Esophagus (tissue), 2 donors: ENCODE measurements around the gene NOTUM. TPM values are rescaled to one million over a fixed set of nuclear protein-coding genes. Genes with fewer than 3 reads are reported as not detected.

Source experiments
- H3K27ac ChIP-seq, 2 donors: one replicate each; pipeline ENCODE4 v1.5.1; 2013; ENCODE audit warnings: low read depth in 2 of 2, mild to moderate bottlenecking in 2 of 2, inconsistent platforms in 1 of 2, low read length in 1 of 2, moderate library complexity in 1 of 2
- H3K27me3 ChIP-seq, 2 donors: one replicate each; pipeline ENCODE4 v1.6.1; 2013; ENCODE audit warnings: low read length in 2 of 2, control low read depth in 1 of 2, mild to moderate bottlenecking in 1 of 2; ENCODE audit not compliant: insufficient read depth in 2 of 2, control insufficient read depth in 1 of 2
- H3K36me3 ChIP-seq, 2 donors: one replicate each; pipeline ENCODE4 v1.6.1; 2013; ENCODE audit warnings: low read length in 1 of 2; ENCODE audit not compliant: control insufficient read depth in 2 of 2, insufficient read depth in 2 of 2
- H3K4me1 ChIP-seq, 2 donors: one replicate each; pipeline ENCODE4 v1.6.1; 2013; ENCODE audit warnings: low read length in 1 of 2; ENCODE audit not compliant: control insufficient read depth in 2 of 2, insufficient read depth in 2 of 2
- H3K4me3 ChIP-seq, 2 donors: one replicate each; pipeline ENCODE4 v1.5.1; 2013; ENCODE audit warnings: low read length in 2 of 2, mild to moderate bottlenecking in 2 of 2, low read depth in 1 of 2, moderate library complexity in 1 of 2
- H3K9me3 ChIP-seq, 2 donors: one replicate each; pipeline ENCODE4 v1.6.1; 2013; ENCODE audit warnings: mild to moderate bottlenecking in 2 of 2, low read depth in 1 of 2, low read length in 1 of 2, moderate library complexity in 1 of 2; ENCODE audit not compliant: control insufficient read depth in 2 of 2, insufficient read depth in 1 of 2
- WGBS, 2 donors: extraction: QIAGEN DNeasy Blood & Tissue Kit; methylation state at CpG; one replicate each; pipeline ENCODE4 v1.1.7; 2013; 5-methylcytosine and 5-hydroxymethylcytosine counted together
- polyA plus RNA-seq, 2 donors: library from polyadenylated mRNA; stranded (reverse); fragments of 200-250 nt; gene quantifications; one replicate each; pipeline ENCODE4 v1.2.3, GENCODE V29; 2013
- donor health status: healthy with polysubstance abuse.
- donor health status: Bipolar disorder and iron deficiency.

NOTUM gene
- polyA plus RNA-seq, 2 donors: 0.07 to 0.08 TPM

GRCh38 chr17:81930142-81931125, 30.6 kb downstream of the NOTUM start:
- 59% methylated on average over 20 of the region's 20 CpGs for WGBS, 2 donors
- Histone ChIP-seq H3K36me3 (no peaks in the 10 kb centered on the region), H3K4me3 (no peak overlapping the region), H3K4me1 (peaks cover 0 to 16% of the 10 kb centered on the region in 2 donors), H3K27ac (no peak overlapping the region), H3K9me3 (no peaks in the 10 kb centered on the region), H3K27me3 (no peaks in the 10 kb centered on the region)

- Histone ChIP-seq H3K36me3 (no peaks in the 10 kb centered on the region), H3K9me3 (no peaks in the 10 kb centered on the region), H3K4me1 (peaks cover 7 to 22% of the 10 kb centered on the region in 2 donors), H3K27me3 (no peaks in the 10 kb centered on the region), H3K4me3 (no peak overlapping the region), H3K27ac (no peak overlapping the region)
- WGBS, 2 donors: 88 to 89% methylated on average over 31 of the region's 31 CpGs
Measured at GRCh38 chr17:81929253-81930141, 31.5 kb downstream of the NOTUM start.

DNA sequence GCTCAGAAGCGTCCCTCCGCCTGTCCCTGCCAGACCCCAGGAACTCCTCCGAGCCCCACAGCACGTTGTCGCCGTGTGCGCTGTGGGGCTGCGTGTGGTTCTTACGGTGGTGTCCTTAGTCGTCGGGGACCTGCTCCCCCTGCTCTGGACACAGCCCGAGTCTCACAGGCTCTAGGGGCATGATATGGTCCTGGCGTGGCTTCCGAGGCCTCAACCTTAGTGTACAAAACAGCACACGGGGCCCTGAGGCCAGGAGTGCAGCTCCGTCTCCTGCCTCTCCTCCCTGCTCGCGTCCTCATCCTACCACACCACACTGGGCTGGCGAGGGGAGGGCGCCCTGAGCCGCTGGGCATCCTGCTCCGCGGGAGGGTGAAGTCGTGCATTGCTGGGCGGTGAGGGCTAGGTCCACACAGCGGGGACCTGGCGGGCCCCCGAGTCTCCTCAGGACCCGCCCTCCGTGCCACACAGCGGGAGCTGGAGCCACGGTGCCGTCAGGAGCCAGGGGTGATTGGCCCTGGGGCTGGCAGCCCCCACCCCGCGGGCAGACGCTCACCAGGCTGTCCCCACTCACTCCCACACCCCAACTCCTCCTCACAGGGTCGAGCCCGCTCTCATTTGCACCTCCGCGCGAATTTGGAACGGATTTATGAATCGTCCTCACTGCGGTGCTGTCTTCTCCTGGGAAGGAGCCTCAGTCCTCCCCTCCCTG, 32.3 kb downstream of the NOTUM start:
- no peaks in the 10 kb centered on the region for H3K36me3 ChIP-seq
- no peaks in the 10 kb centered on the region for H3K27me3 ChIP-seq
- H3K9me3 ChIP-seq: no peaks in the 10 kb centered on the region
- peak overlapping the region; percentile 63 to 73 for H3K4me3 ChIP-seq
- WGBS, 2 donors: 27 to 29% methylated on average over 44 of the region's 44 CpGs
- peaks cover 13 to 23% of the 10 kb centered on the region in 2 donors for H3K4me1 ChIP-seq
- H3K27ac ChIP-seq: peak overlapping the region in 1 of 2 donors; percentile 0

DNA sequence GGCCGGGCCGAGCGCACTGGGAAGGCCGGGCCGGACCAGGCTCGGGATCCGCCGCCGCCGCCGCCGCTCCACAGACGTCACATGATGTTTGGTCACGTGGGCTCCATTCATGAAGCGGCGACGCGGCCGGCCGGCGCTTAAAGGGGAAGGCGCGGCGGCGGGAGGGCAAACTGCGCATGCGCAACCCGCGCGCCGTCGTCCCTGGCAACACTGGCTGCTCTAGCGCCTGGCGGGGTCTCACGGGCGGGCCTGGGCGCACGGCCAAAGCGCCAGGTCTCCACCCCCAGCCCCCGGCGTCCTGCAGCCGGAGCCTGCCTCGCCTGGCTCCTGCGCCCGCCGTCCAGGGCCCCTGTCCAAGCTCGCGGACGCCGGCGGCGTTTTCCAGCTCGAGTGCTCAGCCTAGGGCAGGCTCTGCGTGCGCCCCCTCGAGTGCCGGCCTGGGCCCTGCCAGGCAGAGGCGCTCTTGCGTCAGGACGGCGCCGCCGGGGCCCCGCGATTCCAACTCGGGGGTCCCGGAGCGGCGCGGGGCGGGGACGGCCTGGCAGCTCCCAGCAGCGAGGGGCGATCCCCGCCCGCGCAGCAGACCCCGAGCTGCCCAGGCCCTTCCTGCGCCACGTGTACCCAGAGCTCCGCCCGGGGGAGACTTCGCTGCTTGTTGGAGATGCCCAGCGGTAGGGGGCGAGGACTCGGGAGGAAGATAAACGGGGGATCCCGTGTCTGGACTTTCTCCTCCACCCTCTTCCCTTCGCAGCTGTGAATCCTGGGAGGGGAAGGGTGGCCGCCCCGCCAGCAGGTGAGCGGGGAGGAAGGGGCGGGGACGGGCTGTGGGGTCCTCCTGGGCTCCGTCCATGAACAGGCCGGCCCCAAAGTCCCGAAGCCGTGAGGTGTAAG, 33.1 kb downstream of the NOTUM start, which contains the start of gene MAFG:
MAFG (minus strand) TSS at position 83 of the 891 bp plus-strand sequence. CDS start 4,550 bp downstream, outside the sequence.
- Histone ChIP-seq H3K27me3 (no peaks in the 10 kb centered on the region), H3K36me3 (peaks cover 0 to under 1% of the 10 kb centered on the region in 2 donors), H3K4me3 (peak within 1 kb of the TSS; percentile 73 to 83), H3K27ac (peak within 1 kb of the TSS; percentile 95 to 98), H3K9me3 (no peaks in the 10 kb centered on the region), H3K4me1 (peaks cover 16 to 26% of the 10 kb centered on the region in 2 donors)
- 0 to 1% methylated on average over 94 to 98 of the region's 98 CpGs for WGBS, 2 donors

GRCh38 chr17:81927152-81927652, 33.8 kb downstream of the NOTUM start:
- Histone ChIP-seq H3K9me3 (no peaks in the 10 kb centered on the region), H3K27ac (peak overlapping the region; percentile 95 to 98), H3K36me3 (peaks cover 0 to 7% of the 10 kb centered on the region in 2 donors), H3K4me1 (peaks cover 22 to 30% of the 10 kb centered on the region in 2 donors), H3K27me3 (no peaks in the 10 kb centered on the region), H3K4me3 (peak overlapping the region; percentile 73 to 83)
- 0 to 1% methylated on average over 35 to 78 of the region's 78 CpGs for WGBS, 2 donors

GRCh38 chr17:81926451-81927151, 34.4 kb downstream of the NOTUM start:
- H3K27ac ChIP-seq: peak overlapping the region; percentile 95 to 98
- H3K9me3 ChIP-seq: no peaks in the 10 kb centered on the region
- H3K4me1 ChIP-seq: peaks cover 22 to 35% of the 10 kb centered on the region in 2 donors
- 0 to 1% methylated on average over 45 to 46 of the region's 46 CpGs for WGBS, 2 donors
- peaks cover 0 to 12% of the 10 kb centered on the region in 2 donors for H3K36me3 ChIP-seq
- no peaks in the 10 kb centered on the region for H3K27me3 ChIP-seq
- peak overlapping the region; percentile 73 to 83 for H3K4me3 ChIP-seq

DNA sequence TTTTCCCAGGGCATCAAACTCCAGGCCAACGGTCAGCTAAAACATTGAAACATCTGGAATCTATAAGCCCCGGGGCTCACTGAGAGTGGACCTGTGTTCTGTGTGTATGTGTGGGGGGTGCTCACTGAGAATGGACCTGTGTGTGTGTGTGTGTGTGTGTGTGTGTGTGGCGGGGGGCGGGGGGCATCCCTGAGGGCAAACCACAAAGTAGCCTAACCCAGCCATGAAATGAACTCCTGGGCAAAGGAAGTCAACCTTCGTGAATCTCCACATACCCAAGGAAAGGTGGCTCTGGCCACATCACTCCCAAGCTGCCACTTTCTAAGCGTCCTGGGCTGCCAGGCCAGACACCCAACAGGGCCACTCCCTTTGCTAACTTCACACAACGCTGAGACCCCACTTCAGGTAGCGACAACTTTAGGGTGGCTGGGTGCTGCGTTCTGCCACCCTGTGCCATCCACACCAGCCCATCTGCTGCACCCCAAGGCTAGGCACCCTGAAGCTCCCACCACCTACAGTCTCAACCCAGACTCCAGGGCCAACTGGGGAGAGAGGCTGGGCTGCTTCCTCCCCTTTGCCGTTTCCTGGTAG, 35.0 kb downstream of the NOTUM start:
- peak overlapping the region; percentile 95 to 98 for H3K27ac ChIP-seq
- peak overlapping the region; percentile 73 to 83 for H3K4me3 ChIP-seq
- no peaks in the 10 kb centered on the region for H3K27me3 ChIP-seq
- 53 to 56% methylated on average over 10 of the region's 10 CpGs for WGBS, 2 donors
- peaks cover 22 to 35% of the 10 kb centered on the region in 2 donors for H3K4me1 ChIP-seq
- peaks cover 0 to 15% of the 10 kb centered on the region in 2 donors for H3K36me3 ChIP-seq
- no peaks in the 10 kb centered on the region for H3K9me3 ChIP-seq
